Measurements from ENCODE around the gene PNPLA3.
A peak's percentile ranks its signal among the peaks of the same experiment; 100 is the strongest.

Gene PNPLA3

DNA sequence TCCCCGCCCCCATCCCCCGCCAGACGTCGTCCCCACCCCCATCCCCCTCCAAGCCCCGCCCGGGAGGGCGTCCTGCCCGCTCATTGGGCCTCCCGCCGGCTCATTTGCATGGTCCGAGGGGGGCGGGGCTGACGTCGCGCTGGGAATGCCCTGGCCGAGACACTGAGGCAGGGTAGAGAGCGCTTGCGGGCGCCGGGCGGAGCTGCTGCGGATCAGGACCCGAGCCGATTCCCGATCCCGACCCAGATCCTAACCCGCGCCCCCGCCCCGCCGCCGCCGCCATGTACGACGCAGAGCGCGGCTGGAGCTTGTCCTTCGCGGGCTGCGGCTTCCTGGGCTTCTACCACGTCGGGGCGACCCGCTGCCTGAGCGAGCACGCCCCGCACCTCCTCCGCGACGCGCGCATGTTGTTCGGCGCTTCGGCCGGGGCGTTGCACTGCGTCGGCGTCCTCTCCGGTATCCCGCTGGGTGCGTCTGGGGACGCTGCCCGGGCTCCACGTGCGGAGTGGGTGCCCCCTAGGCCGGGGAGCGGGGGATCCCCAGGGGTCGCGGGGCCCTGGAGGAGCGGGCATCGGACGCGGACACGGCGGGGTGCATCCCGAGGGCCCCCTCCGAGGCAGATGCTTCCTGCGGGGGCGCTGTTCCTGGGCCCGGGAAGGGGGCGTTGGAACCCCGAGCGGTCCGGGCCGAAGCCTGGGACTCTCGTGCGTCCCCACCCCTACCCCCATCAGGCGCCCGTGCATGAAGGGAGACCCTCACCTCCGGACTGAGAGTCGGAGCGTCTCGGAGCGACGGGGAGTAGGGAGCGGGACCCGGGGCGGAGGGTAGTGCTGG is at the start of gene PNPLA3:
Gene PNPLA3 (plus strand): TSS at position 175 of the 834 bp plus-strand sequence. CDS start 107 bp downstream, at position 282.
- FAIRE-seq = peak; percentile 58

GRCh38 chr22:43876866-43877509 is 46.6 kb upstream of the PNPLA3 start:
- FAIRE-seq (no peak), DNase-seq (ENCODE audit: insufficient read length, low spot score) (no peak)

More for the DNA sequence above, at the start of gene PNPLA3:
- DNase-seq (ENCODE audit: insufficient read length, low spot score) = peak; percentile 81

DNA sequence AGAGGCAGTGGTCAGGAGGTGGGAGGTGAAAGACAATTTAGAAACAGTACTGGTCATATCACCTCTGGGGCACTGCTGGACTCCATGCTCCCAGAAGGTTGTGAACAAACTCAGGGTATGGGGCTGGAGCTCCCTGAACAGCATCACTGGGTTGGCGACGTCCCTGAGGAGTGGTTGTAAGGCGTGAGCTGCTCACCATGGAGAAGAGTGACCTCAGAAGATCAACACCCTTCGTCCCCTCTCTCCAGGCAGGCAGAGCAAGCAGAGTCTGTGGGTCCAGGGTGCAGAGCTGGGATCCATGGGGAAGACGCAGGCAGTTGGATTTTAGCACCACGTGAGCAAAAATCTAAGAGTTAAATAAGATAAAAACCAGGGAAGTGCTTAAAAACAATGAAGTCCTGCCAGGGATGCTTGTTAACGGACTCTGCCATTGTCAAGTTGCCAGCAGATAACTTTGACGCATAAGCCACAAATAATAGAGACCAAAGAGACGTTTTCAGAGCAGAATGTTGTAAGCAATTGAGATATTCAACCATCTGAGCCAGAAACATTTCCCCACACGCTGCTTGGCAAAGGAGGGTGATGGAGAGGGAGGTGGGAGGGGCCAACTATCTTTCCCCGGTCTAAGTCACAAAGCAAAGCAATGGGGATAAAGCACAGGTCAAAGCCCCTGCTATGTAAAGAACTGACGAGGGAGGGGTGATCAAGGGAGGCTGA is 45.4 kb upstream of the PNPLA3 start:
- no peak for DNase-seq (ENCODE audit: insufficient read length, low spot score)
- no peak for FAIRE-seq

- FAIRE-seq (no peak), DNase-seq (ENCODE audit: insufficient read length, low spot score) (no peak)
These were observed 44.6 kb upstream of the PNPLA3 start for GRCh38 chr22:43878831-43879550.

GRCh38 chr22:43879901-43880540 is 43.6 kb upstream of the PNPLA3 start:
- DNase-seq (ENCODE audit: insufficient read length, low spot score) = no peak
- FAIRE-seq = no peak

GRCh38 chr22:43880541-43880991 is 43.0 kb upstream of the PNPLA3 start:
- no peak for FAIRE-seq
- no peak for DNase-seq (ENCODE audit: insufficient read length, low spot score)

DNA sequence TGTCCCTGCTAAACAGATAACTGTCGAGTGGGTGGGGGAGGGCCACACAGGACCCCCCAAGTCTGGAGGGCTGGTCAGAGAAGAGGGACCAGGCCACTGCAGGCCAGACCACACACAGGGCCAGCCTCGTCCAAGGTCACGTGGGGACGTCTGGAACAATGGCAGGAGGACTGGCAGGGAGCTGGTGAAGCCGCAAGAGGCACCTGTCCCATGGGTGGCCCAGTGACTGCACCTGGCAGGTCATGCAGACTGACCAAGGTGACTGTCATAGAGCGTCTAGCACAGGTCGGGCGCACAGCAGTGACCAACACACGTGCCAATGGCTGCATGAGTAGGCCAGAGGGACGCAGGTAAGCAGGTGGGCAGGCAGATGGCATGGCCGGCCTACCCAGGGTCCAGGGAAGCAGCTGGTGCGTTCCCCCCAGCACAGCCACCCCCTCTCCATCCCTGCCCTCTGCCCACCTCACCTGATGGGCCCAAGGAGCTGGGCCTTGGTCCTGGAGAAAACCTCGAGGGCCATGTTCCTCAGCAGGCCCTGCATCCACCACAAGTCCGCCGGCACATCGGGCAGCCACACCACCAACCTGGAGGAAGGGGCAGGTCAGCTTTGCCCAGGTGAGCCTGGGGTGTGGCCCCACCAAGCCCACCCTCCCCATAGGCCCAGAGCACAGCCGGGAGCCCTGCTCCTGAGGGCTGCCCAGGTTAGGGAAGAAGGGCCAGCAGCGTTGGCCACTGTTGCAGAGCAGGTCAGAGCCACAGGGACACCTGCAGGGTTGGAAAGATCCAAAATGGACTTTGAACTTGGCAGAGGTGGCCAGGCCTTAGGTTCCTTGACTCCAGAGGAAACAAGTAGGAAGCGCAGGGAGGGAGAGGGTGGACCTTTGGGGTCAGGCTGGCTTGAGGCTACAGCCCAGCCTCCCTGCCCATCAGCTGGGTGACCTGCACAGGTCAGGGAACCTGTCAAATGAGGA is 42.2 kb upstream of the PNPLA3 start:
- no peak for FAIRE-seq
- DNase-seq (ENCODE audit: insufficient read length, low spot score) = no peak

GRCh38 chr22:43882122-43882767 is 41.4 kb upstream of the PNPLA3 start:
- no peak for DNase-seq (ENCODE audit: insufficient read length, low spot score)
- FAIRE-seq = no peak

- DNase-seq (ENCODE audit: insufficient read length, low spot score) (peak; percentile 72), FAIRE-seq (no peak)
These were observed 40.5 kb upstream of the PNPLA3 start for GRCh38 chr22:43883012-43883661.

DNA sequence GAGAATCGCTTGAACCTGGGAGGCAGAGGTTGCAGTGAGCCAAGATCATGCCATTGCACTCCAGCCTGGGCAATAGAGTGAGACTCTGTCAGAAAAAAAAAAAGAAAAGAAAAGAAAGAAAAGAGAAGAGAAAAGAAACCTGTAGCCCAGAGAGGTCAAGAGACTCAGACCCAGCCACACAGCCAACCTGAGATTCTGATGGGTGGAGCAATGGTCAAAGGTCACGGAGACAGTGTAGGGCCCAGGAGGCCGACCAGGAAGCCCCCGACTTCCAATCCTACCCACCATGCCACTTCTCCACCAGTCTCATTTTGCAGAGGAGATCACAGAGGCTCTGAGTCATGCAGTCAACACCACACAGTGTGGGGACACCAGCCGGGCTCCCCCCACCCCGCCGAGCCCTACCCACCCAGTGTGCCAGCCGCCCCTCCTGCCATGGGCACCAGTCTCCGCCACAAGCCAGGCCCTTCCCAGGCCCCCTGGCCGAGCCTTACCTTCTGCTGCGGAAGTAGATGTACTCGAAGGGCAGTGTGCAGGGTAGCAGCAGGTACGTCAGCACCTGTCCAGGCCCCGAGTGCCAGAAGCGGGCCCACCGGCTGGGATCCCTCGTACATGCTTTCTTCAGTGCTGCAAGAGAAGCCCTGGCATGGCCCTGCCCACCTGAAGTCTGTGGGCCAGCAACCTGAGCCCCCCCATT is 39.7 kb upstream of the PNPLA3 start:
- FAIRE-seq = no peak
- DNase-seq (ENCODE audit: insufficient read length, low spot score) = no peak

DNA sequence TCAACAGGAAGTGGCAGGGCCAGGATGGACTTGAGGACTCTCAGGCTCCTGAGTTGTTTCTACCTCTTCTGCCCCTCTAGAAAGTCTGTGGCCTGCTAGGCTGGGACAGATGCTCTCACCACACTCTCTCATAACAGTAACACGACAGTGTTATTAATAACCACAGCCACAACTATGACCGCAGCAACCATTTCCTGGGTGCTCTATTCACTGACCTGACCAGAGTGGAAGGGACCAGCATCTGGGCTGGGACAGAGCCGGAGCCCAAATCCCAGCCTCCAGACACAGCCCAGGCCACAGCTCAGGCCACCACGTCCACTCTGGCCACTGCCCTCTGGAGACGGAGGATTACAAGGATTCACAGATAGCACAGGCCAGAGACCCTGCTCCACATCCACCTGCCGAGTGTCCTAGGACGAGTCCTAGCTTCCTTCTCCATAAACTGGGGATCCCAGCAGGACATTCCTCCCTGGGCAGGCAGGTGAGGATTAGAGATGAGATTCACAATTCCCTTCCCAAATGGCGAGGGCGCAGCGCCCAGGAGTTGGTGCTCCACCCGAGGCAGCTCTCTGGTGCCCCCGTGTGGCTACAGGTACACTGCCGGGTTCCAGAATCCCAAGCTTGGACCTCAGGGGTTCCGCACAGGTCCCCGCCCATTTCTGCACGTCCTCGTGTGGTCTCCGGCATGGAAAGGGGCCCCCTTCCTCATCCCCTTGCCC is 38.8 kb upstream of the PNPLA3 start:
- peak; percentile 60 for DNase-seq (ENCODE audit: insufficient read length, low spot score)
- FAIRE-seq = no peak

DNA sequence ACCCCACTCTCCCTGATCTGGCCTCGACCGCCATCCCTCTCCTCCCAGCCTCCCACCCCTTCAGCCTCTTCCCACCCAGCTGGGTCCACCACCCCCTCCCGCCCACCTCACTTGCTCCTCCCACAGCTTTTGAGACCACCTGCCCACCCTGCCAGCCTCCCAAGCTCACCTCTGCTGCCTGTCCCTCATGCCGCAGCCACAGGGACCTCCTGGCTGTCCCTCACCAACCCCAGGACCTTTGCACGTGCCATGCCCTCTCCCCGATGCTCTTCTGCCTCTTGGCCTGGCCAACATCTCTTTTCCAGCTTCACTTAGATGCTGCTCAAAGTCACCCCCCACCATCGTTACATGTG is 38.3 kb upstream of the PNPLA3 start:
- DNase-seq (ENCODE audit: insufficient read length, low spot score) (no peak), FAIRE-seq (no peak)

GRCh38 chr22:43885786-43886185 is 37.8 kb upstream of the PNPLA3 start:
- FAIRE-seq (no peak), DNase-seq (ENCODE audit: insufficient read length, low spot score) (no peak)

DNA sequence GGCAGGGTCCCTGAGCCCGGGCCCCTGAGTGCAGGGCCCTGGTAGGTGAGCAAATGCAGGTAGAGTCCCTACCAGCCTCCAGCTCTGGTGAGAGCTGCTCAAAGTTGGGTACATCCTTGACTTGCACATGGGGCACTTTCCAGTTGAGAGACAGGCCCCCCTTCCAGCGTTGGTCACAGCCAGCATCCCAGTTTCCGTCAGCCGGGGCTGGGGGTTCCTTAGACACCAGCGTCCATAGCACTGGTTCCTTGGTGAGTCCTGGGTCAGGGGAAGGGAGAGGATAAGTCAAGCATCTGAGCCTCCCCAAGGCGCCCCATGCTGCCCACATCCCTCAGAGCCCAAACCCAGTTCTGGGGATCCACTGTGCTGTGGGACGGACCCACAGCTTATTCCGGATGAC is 37.4 kb upstream of the PNPLA3 start:
- DNase-seq (ENCODE audit: insufficient read length, low spot score) (no peak), FAIRE-seq (no peak)

- no peak for FAIRE-seq
- DNase-seq (ENCODE audit: insufficient read length, low spot score) = no peak
These were observed 36.2 kb upstream of the PNPLA3 start for GRCh38 chr22:43887391-43887790.

DNA sequence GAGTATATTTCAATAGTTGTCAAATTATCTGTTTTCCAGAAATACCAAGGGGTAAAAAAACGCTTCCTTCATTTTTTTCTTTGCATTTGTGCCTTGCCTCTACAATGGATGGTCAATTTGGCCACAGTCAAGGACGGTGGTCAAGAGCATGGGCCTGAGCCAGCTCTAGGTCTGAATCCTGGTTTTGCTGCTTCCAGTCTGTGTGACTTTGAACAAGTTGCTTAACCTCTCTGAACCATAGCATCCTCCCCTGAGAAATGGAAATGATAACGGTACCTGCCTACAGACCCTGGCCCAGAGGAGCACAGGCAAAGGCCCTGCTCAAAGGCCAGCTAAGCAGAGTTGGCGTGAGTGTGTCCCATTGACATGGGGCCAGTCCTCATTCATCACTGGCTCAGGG is 34.9 kb upstream of the PNPLA3 start:
- no peak for FAIRE-seq
- no peak for DNase-seq (ENCODE audit: insufficient read length, low spot score)

Measured in HTR-8/SVneo (cell line).